Omental fat pad (tissue), 4 donors: ENCODE data around the gene KRTAP9-4. TPM values are rescaled to one million over a fixed set of nuclear protein-coding genes. Genes with fewer than 3 reads are reported as not detected.
"Not testable (repeated sequence)": the region's sequence is repeated elsewhere in the genome, so short reads cannot be mapped to it uniquely, and the experiment has no call there.

Experiments used
- ATAC-seq: fragments of 150-250 bp; one replicate; pipeline ENCODE4 v1.9.1; 2016; ENCODE audit warnings: mild to moderate bottlenecking, moderate library complexity; ENCODE audit not compliant: low FRiP score
- DNase-seq: peaks from one replicate; pipeline ENCODE4 v3.0.0-alpha.2; 2019; ENCODE audit warnings: low spot score
- CTCF ChIP-seq, 3 donors: fragments of 450-650 bp; IDR thresholded peaks; one replicate each; pipeline ENCODE4 v1.5.1; 2016 to 2017; ENCODE audit warnings: antibody characterized with exemption in 3 of 3, mild to moderate bottlenecking in 3 of 3, moderate library complexity in 2 of 3
- total RNA-seq, 4 donors: library from RNA; depleted of rRNA; stranded (reverse); fragments of >200 nt; gene quantifications; one replicate each; pipeline ENCODE4 v1.1.0, GENCODE V29; 2016

KRTAP9-4 gene
- total RNA-seq, result not detected

GRCh38 chr17:41249637-41250240 lies at the start of gene KRTAP9-4:
Gene KRTAP9-4 (plus strand): TSS chr17:41249687. CDS start chr17:41249721, 34 bp downstream.
- not testable (repeated sequence) for DNase-seq, ATAC-seq

- no peak for TF ChIP-seq CTCF (IDR thresholded peaks at IDR 0.05)
- no peak for ATAC-seq
- no peak for DNase-seq
Observed at GRCh38 chr17:41211845-41212466, 37.5 kb upstream of the KRTAP9-4 start.

- no peak for DNase-seq
- no peak for ATAC-seq
- no peak for TF ChIP-seq CTCF (IDR thresholded peaks at IDR 0.05)
Observed at GRCh38 chr17:41212524-41213169, 36.8 kb upstream of the KRTAP9-4 start.

GRCh38 chr17:41215681-41216080 lies 33.8 kb upstream of the KRTAP9-4 start:
- no peak for TF ChIP-seq CTCF (IDR thresholded peaks at IDR 0.05)
- no peak for DNase-seq
- no peak for ATAC-seq

GRCh38 chr17:41223821-41224220 lies 25.7 kb upstream of the KRTAP9-4 start:
- ATAC-seq (no peak), DNase-seq (no peak)
- no peak for TF ChIP-seq CTCF (IDR thresholded peaks at IDR 0.05)

- ATAC-seq (no peak), DNase-seq (no peak)
- TF ChIP-seq CTCF (IDR thresholded peaks at IDR 0.05), result no peak
Observed at GRCh38 chr17:41226051-41226450, 23.4 kb upstream of the KRTAP9-4 start.

GRCh38 chr17:41226598-41227095 lies 22.8 kb upstream of the KRTAP9-4 start, which contains the start of gene KRTAP9-2:
Gene KRTAP9-2 (plus strand): TSS chr17:41226648. CDS start chr17:41226655, 7 bp downstream.
- not testable (repeated sequence) for ATAC-seq, DNase-seq

- ATAC-seq (no peak), DNase-seq (no peak)
- TF ChIP-seq CTCF (IDR thresholded peaks at IDR 0.05), result no peak
Observed at GRCh38 chr17:41230094-41230493, 19.4 kb upstream of the KRTAP9-4 start.
